Upper lobe of right lung (tissue), 1 donor: ENCODE measurements around the gene MOB2. TPM values are rescaled to one million over a fixed set of nuclear protein-coding genes. Genes with fewer than 3 reads are reported as not detected.
A peak's percentile ranks its signal among the peaks of the same experiment; 100 is the strongest.

Source experiments
- ATAC-seq: fragments of 200-7000 bp; cut with Tn5 transposase; one replicate; pipeline ENCODE4 v1.9.1; 2020; ENCODE audit warnings: mild to moderate bottlenecking, moderate library complexity
- DNase-seq: peaks from one replicate; pipeline ENCODE4 v3.0.0-alpha.2; 2020
- H3K27ac ChIP-seq: fragments of 200-600 bp; one replicate; pipeline ENCODE4 v1.8.0; 2022
- H3K27me3 ChIP-seq: fragments of 200-600 bp; one replicate; pipeline ENCODE4 v1.8.0; 2022; ENCODE audit warnings: mild to moderate bottlenecking
- H3K36me3 ChIP-seq: fragments of 200-600 bp; one replicate; pipeline ENCODE4 v1.8.0; 2022
- H3K4me1 ChIP-seq: fragments of 200-600 bp; one replicate; pipeline ENCODE4 v1.8.0; 2022
- H3K4me3 ChIP-seq: fragments of 200-600 bp; one replicate; pipeline ENCODE4 v1.8.0; 2022; ENCODE audit warnings: mild to moderate bottlenecking
- H3K9me3 ChIP-seq: fragments of 200-600 bp; one replicate; pipeline ENCODE4 v1.8.0; 2022
- intact Hi-C: fragments of 100-400 bp; cut with DNase I; formaldehyde crosslinking; loops from one replicate; pipeline ENCODE4 v1.11.0; 2022
- total RNA-seq: library from RNA; stranded (reverse); fragmentation: NEBNext Ultra II Directional; extraction: Animal tissue kit (Norgen Biotek cat#: 25700); gene quantifications from one replicate; pipeline ENCODE4 v1.2.1, GENCODE V29; 2021
- TF ChIP-seq, protein P1 (sequence below): fragments of 200-600 bp; IDR thresholded peaks from one replicate; pipeline ENCODE4 v1.8.0; 2022; ENCODE audit warnings: antibody characterized with exemption
- donor health status: DM: no; HTN: yes; CAD: no; lungs with severe emphysema.

The MOB2 gene
- total RNA-seq, 1 donor from 2014 or later = 58.9 TPM

DNA sequence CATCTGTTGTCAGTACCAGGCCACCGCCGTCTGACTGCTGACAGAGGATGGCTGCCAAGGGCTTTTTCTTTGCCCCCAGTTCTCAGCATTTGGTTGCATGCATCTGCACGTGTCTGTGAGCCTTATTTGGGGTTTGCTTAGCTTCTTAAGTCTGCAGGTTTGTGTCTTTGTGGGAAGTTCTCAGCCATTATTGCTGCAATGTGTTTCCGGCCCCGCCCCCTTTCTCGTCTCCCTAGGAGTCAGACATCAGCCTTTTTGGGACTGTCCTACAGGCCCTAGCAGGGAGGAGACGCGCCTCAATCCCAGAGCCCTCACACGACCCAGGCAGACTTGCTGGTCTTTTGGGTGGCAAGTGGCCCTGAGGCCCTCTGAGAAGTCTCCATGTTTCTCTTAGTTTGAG lies 8.0 kb downstream of the MOB2 start:
- H3K4me1 ChIP-seq = peaks cover 17% of the 10 kb centered on the region
- no peak overlapping the region for H3K27ac ChIP-seq
- intact Hi-C loops = no loop called here
- H3K4me3 ChIP-seq = no peak overlapping the region
- H3K36me3 ChIP-seq = peaks cover 64% of the 10 kb centered on the region
- ATAC-seq (no peak), DNase-seq (peak; percentile 62)
- no peaks in the 10 kb centered on the region for H3K27me3 ChIP-seq
- TF ChIP-seq, protein P1, sequence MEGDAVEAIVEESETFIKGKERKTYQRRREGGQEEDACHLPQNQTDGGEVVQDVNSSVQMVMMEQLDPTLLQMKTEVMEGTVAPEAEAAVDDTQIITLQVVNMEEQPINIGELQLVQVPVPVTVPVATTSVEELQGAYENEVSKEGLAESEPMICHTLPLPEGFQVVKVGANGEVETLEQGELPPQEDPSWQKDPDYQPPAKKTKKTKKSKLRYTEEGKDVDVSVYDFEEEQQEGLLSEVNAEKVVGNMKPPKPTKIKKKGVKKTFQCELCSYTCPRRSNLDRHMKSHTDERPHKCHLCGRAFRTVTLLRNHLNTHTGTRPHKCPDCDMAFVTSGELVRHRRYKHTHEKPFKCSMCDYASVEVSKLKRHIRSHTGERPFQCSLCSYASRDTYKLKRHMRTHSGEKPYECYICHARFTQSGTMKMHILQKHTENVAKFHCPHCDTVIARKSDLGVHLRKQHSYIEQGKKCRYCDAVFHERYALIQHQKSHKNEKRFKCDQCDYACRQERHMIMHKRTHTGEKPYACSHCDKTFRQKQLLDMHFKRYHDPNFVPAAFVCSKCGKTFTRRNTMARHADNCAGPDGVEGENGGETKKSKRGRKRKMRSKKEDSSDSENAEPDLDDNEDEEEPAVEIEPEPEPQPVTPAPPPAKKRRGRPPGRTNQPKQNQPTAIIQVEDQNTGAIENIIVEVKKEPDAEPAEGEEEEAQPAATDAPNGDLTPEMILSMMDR = no peak
- no peaks in the 10 kb centered on the region for H3K9me3 ChIP-seq

DNA sequence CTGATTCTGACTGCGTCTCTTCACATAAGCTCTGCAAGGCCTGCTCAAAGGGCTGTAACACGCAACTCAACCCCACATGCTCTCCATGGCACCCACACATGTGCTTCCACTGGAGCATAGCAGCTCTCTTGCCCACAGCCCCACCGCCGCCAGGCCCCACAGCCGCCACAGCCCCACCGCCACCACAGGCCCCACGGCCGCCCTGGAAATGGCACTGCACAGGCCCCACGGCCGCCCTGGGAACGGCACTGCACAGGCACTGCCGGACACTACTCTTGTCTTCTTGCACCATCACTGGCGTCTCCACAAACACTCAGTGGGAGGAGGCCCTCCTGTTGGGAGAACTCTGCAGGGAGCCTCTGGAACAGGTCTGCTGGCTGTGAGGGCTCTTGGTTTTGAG lies 8.6 kb downstream of the MOB2 start:
- DNase-seq = peak; percentile 34
- Histone ChIP-seq H3K27ac (no peak overlapping the region), H3K9me3 (no peaks in the 10 kb centered on the region), H3K4me1 (peaks cover 12% of the 10 kb centered on the region), H3K36me3 (peaks cover 69% of the 10 kb centered on the region), H3K4me3 (no peak overlapping the region), H3K27me3 (no peaks in the 10 kb centered on the region)
- no peak for ATAC-seq
- TF ChIP-seq, protein P1 = no peak
- intact Hi-C loops = no loop called here

DNA sequence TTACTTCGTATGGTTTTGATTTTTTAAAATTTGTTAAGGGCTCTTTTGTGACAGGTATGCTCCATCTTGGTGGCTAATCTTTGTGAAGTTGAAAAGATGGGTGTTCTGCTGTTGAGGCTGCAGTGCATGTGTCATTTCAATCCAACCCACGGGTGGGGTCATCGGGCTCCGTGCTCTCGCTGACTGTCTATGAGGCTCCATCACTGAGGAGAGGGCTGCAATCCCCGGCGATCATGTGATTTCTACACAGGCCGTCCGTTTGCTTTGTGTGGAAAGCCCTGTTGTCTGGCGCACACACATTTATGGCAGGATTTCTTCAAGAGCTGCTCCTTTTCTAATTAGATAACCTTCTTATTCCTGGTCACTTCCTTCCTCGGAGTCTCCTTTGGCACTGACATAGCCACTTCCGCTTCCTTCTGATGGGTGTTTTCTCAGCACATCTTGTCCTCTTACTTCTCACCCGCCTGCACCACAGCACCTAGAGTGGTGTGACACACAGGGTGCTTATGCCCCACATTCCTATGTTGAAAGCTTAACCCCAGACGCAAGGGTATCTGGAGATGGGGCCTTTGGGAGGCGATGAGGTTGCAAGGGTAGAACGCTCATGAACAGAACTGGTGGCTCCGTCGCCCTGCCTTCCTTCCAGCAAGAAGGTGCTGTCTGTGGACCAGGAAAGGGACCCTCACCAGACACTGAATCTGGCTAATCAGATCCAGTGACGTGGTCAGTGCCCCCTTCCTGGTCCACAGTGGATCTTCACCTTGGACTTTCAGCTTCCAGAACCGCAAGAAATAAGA lies 9.4 kb downstream of the MOB2 start:
- Histone ChIP-seq H3K27ac (no peak overlapping the region), H3K9me3 (no peaks in the 10 kb centered on the region), H3K4me1 (peaks cover 3% of the 10 kb centered on the region), H3K27me3 (no peaks in the 10 kb centered on the region), H3K4me3 (no peak overlapping the region), H3K36me3 (peaks cover 71% of the 10 kb centered on the region)
- ATAC-seq (no peak), DNase-seq (peak; percentile 33)
- TF ChIP-seq, protein P1 = no peak
- intact Hi-C loops = no loop called here

DNA sequence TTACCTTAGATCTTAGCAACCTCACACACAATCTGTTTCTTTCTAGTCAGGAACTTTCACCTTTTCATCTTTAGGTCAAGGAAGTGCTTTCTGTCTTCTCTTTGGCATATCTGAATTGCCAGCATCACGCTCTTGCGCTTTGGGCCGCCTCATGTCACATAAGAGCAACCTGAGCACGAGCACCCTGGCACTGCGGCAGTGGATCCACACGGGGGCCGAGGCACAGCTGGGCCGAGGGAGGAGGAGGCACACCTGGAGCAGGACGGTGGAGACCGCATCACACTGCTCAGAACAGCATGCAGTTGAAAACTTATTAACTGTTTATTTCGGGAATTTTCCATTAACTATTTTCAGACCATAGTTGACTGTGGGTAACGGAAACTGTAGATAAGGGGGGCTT lies 10.7 kb downstream of the MOB2 start:
- DNase-seq = peak; percentile 44
- no peak overlapping the region for H3K27ac ChIP-seq
- H3K4me3 ChIP-seq = no peak overlapping the region
- no peaks in the 10 kb centered on the region for H3K27me3 ChIP-seq
- no peaks in the 10 kb centered on the region for H3K9me3 ChIP-seq
- peaks cover 81% of the 10 kb centered on the region for H3K36me3 ChIP-seq
- intact Hi-C loops = no loop called here
- no peak for ATAC-seq
- TF ChIP-seq, protein P1 = no peak
- no peaks in the 10 kb centered on the region for H3K4me1 ChIP-seq

DNA sequence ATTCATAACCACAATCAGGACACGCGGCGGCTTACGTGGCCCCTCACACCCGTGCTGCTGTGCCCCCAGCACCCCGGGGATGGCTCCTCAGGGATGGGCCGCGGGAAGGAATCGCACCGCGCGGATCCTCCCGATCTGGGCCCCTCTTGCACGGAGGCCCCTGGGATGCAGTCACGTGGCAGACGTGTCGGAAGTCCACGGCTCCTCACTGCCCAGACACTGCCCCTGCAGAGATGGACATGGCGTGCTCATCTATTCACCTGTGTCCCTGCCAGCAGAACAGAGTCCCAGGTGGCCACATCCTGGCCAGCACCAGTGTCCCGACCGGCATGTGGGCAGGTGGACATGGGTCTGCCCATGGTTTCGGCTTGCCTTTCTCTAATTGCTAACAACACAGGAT lies 12.8 kb downstream of the MOB2 start:
- intact Hi-C loops = no loop called here
- Histone ChIP-seq H3K27ac (no peak overlapping the region), H3K27me3 (no peaks in the 10 kb centered on the region), H3K4me3 (no peak overlapping the region), H3K9me3 (no peaks in the 10 kb centered on the region), H3K36me3 (peaks cover 90% of the 10 kb centered on the region), H3K4me1 (no peaks in the 10 kb centered on the region)
- DNase-seq (peak; percentile 60), ATAC-seq (no peak)
- TF ChIP-seq, protein P1 = no peak
